ENCODE results near the gene HACL1. TPM values are rescaled to one million over a fixed set of nuclear protein-coding genes. Genes with fewer than 3 reads are reported as not detected.

The HACL1 gene
- total and polyA plus RNA-seq, 2 donors from 2014 or later, result 25.3 to 27.1 TPM

DNA sequence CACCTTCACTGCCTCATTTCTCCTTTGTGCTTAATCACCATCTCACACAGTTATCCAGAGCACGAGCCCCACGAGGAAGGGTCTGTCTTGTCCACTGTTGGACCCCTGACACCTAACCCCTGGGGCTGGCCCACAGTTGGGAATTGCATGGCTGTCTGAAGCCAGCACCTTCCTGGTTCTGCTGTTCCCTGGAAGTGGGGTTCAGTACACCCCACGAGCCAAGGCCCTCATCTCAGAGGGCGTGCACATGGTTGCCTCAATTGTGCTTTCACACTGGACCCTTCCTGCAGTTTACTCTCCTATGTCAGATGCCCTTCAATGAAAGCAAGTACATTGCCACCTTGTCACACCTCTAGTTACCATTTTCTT is 30.8 kb upstream of the HACL1 start:
- H3K27ac ChIP-seq (ENCODE audit: low read depth in 2 of 2, low read length in 2 of 2), result no peak overlapping the region
- no peaks in the 10 kb centered on the region for H3K27me3 ChIP-seq (ENCODE audit: control insufficient read depth, insufficient read depth, low read length)
- intact Hi-C loops (cut with DNase I), result loop anchor here (10.0 kb wide), 1 partner anchor 173 kb away; no protein-coding TSS in a partner anchor
- H3K9me3 ChIP-seq (ENCODE audit: control insufficient read depth in 2 of 3, insufficient read depth in 1 of 3, low read length in 3 of 3), result no peaks in the 10 kb centered on the region
- H3K9ac ChIP-seq (ENCODE audit: low read length in 3 of 3), result no peak overlapping the region
- no peak for FAIRE-seq
- no peak overlapping the region for H3K4me3 ChIP-seq (ENCODE audit: low read length in 3 of 3)
- DNase-seq, result no peak
- H3K36me3 ChIP-seq (ENCODE audit: control insufficient read depth in 2 of 3, insufficient read depth in 3 of 3, low read length in 3 of 3), result peaks cover 0 to under 1% (median 0%) of the 10 kb centered on the region in 3 donors
- peaks cover 0 to 11% (median 10%) of the 10 kb centered on the region in 3 donors for H3K4me1 ChIP-seq (ENCODE audit: control insufficient read depth in 2 of 3, insufficient read depth in 2 of 3, low read depth in 1 of 3, low read length in 3 of 3)
- TF ChIP-seq, protein P1, sequence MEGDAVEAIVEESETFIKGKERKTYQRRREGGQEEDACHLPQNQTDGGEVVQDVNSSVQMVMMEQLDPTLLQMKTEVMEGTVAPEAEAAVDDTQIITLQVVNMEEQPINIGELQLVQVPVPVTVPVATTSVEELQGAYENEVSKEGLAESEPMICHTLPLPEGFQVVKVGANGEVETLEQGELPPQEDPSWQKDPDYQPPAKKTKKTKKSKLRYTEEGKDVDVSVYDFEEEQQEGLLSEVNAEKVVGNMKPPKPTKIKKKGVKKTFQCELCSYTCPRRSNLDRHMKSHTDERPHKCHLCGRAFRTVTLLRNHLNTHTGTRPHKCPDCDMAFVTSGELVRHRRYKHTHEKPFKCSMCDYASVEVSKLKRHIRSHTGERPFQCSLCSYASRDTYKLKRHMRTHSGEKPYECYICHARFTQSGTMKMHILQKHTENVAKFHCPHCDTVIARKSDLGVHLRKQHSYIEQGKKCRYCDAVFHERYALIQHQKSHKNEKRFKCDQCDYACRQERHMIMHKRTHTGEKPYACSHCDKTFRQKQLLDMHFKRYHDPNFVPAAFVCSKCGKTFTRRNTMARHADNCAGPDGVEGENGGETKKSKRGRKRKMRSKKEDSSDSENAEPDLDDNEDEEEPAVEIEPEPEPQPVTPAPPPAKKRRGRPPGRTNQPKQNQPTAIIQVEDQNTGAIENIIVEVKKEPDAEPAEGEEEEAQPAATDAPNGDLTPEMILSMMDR (IDR thresholded peaks at IDR 0.05; ENCODE audit: borderline replicate concordance, extremely low read depth, insufficient read depth), result no peak

DNA sequence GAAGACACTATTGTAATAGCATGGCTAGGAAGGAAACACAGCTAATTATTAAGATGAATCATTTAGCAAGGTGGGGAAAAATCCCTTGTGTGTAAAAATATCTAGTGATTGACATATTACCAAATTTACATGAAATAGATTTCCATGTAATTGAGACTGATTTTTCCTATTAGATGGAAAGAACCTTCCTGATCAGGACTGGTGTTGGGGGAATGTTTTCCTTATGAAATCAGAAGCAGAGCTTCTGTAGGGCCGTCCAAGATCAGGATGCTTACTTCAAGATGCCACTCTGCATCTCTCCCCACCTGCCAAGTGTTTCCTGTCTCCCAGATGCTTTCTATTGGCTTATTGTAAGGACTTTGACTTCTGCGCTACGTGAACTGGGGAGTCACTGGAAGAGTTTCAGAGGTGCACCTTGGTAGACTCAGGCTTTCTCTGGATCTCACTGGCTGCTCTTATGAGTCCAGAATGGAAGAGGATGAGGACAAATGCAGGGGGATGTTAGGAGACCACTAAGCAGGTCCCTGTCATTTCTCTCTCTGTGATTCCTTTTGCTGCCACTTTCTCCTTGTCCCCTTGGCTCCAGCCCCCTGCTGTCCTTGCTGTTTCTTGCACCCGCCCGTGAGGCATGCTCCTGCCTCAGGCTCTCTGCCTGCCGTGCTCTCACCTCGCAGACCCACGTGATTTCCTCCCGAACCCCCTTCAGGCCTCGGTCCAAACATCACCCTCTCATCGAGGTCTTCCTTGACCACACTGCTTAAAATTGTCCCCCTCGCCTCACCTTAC is 30.2 kb upstream of the HACL1 start:
- Histone ChIP-seq H3K36me3 (ENCODE audit: control insufficient read depth in 2 of 3, insufficient read depth in 3 of 3, low read length in 3 of 3) (no peaks in the 10 kb centered on the region), H3K4me3 (ENCODE audit: low read length in 3 of 3) (no peak overlapping the region), H3K27ac (ENCODE audit: low read depth in 2 of 2, low read length in 2 of 2) (no peak overlapping the region), H3K4me1 (ENCODE audit: control insufficient read depth in 2 of 3, insufficient read depth in 2 of 3, low read depth in 1 of 3, low read length in 3 of 3) (peaks cover 0 to 11% (median 10%) of the 10 kb centered on the region in 3 donors), H3K9ac (ENCODE audit: low read length in 3 of 3) (no peak overlapping the region), H3K9me3 (ENCODE audit: control insufficient read depth in 2 of 3, insufficient read depth in 1 of 3, low read length in 3 of 3) (no peaks in the 10 kb centered on the region), H3K27me3 (ENCODE audit: control insufficient read depth, insufficient read depth, low read length) (no peaks in the 10 kb centered on the region)
- TF ChIP-seq, protein P1 (IDR thresholded peaks at IDR 0.05; ENCODE audit: borderline replicate concordance, extremely low read depth, insufficient read depth), result no peak
- intact Hi-C loops (cut with DNase I), result loop anchor here (10.0 kb wide), 1 partner anchor 173 kb away; no protein-coding TSS in a partner anchor
- DNase-seq (no peak), FAIRE-seq (no peak)

GRCh38 chr3:15630646-15631350 is 29.4 kb upstream of the HACL1 start:
- no peak overlapping the region for H3K9ac ChIP-seq (ENCODE audit: low read length in 3 of 3)
- peak overlapping the region in 1 of 2 donors; percentile 33 for H3K27ac ChIP-seq (ENCODE audit: low read depth in 2 of 2, low read length in 2 of 2)
- H3K9me3 ChIP-seq (ENCODE audit: control insufficient read depth in 2 of 3, insufficient read depth in 1 of 3, low read length in 3 of 3), result no peaks in the 10 kb centered on the region
- TF ChIP-seq, protein P1 (IDR thresholded peaks at IDR 0.05; ENCODE audit: borderline replicate concordance, extremely low read depth, insufficient read depth), result no peak
- H3K36me3 ChIP-seq (ENCODE audit: control insufficient read depth in 2 of 3, insufficient read depth in 3 of 3, low read length in 3 of 3), result no peaks in the 10 kb centered on the region
- peak overlapping the region; percentile 13 to 57 (median 46) for H3K4me3 ChIP-seq (ENCODE audit: low read length in 3 of 3)
- H3K4me1 ChIP-seq (ENCODE audit: control insufficient read depth in 2 of 3, insufficient read depth in 2 of 3, low read depth in 1 of 3, low read length in 3 of 3), result peaks cover 0 to 11% (median 10%) of the 10 kb centered on the region in 3 donors
- H3K27me3 ChIP-seq (ENCODE audit: control insufficient read depth, insufficient read depth, low read length), result no peaks in the 10 kb centered on the region
- intact Hi-C loops (cut with DNase I), result loop anchor here (10.0 kb wide), 1 partner anchor 174 kb away; no protein-coding TSS in a partner anchor
- DNase-seq (peak in 2 of 5 donors; percentile 70 to 82), FAIRE-seq (no peak)
